Mucosa of stomach (tissue), 1 donor: ENCODE data around the gene TIMP4.

Experiments used
- H3K27me3 ChIP-seq: one replicate; pipeline ENCODE4 v1.7.0; 2013; ENCODE audit warnings: mild to moderate bottlenecking, low read length; ENCODE audit not compliant: control insufficient read depth, insufficient read depth
- H3K36me3 ChIP-seq: one replicate; pipeline ENCODE4 v1.7.0; 2013; ENCODE audit warnings: low read length; ENCODE audit not compliant: control insufficient read depth, insufficient read depth
- H3K4me1 ChIP-seq: one replicate; pipeline ENCODE4 v1.7.0; 2013; ENCODE audit warnings: mild to moderate bottlenecking, low read length; ENCODE audit not compliant: control insufficient read depth, insufficient read depth
- H3K4me3 ChIP-seq: one replicate; pipeline ENCODE4 v1.7.0; 2013; ENCODE audit warnings: low read length
- H3K9ac ChIP-seq: one replicate; pipeline ENCODE4 v1.7.0; 2013; ENCODE audit warnings: mild to moderate bottlenecking, low read length, moderate library complexity
- H3K9me3 ChIP-seq: one replicate; pipeline ENCODE4 v1.7.0; 2013; ENCODE audit warnings: mild to moderate bottlenecking, low read length, moderate library complexity; ENCODE audit not compliant: control insufficient read depth
- donor health status: Pancreatic carcinoma.

The TIMP4 gene

DNA sequence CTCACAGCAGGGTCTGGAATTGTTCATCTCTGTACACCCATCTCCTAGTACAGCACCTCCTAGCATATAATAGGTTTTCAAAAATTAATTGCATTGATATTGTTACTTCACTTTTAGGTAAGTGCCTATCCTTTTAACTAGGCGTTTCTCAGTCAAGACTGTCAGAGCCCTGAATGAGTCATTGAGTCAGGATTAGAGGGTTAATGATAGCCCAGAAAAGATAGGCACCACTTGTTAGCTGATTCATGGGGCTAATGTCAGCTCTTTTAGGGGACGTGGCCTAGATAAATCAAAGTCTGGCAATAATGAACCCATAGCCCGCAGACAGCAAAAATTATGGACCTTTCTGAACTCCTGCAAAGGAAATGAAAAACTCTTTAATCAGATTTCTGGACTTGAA is 42.9 kb downstream of the TIMP4 start:
- Histone ChIP-seq H3K27me3 (no peaks in the 10 kb centered on the region), H3K4me3 (no peak overlapping the region), H3K9me3 (no peaks in the 10 kb centered on the region), H3K9ac (no peak overlapping the region), H3K4me1 (no peaks in the 10 kb centered on the region), H3K36me3 (no peaks in the 10 kb centered on the region)

DNA sequence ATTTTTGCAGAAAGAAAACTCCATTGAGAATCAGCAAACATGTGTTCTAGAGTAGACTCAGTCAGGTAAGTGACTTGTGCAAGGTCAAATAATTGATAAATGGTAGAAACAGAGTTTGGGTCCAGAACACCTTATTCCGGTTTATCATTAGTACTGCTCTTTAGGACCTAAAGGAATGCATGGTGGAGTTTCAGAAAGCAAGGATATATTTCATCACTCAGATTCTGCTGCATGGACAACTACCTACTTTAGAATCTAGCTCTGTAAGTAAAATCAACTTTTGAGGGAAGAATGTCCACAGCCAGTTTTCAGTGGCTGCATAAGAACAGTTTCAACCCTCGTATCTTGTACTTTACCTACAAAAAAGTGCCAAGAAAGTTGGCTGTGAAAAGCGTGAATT is 43.6 kb downstream of the TIMP4 start:
- Histone ChIP-seq H3K9ac (no peak overlapping the region), H3K9me3 (no peaks in the 10 kb centered on the region), H3K4me1 (no peaks in the 10 kb centered on the region), H3K27me3 (no peaks in the 10 kb centered on the region), H3K36me3 (no peaks in the 10 kb centered on the region), H3K4me3 (no peak overlapping the region)

DNA sequence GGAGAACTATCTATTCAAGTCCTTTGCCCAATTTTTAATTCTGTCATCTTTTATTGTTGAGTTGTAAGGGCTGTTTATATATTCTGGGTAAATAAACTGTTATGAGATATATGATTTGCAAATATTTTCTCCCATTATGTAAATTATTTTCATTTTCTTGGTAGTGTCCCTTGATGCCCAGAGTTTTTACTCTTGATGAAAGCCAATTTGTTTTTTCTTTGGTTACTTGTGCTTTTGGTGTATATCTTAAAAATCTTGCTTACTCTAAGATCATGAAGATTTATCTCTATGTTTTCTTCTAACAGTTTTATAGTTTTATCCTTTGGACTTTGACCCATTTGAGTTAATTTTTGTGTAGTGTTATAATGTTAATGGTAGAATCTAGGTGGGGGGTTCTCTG is 44.5 kb downstream of the TIMP4 start:
- Histone ChIP-seq H3K9ac (no peak overlapping the region), H3K36me3 (no peaks in the 10 kb centered on the region), H3K9me3 (no peaks in the 10 kb centered on the region)

DNA sequence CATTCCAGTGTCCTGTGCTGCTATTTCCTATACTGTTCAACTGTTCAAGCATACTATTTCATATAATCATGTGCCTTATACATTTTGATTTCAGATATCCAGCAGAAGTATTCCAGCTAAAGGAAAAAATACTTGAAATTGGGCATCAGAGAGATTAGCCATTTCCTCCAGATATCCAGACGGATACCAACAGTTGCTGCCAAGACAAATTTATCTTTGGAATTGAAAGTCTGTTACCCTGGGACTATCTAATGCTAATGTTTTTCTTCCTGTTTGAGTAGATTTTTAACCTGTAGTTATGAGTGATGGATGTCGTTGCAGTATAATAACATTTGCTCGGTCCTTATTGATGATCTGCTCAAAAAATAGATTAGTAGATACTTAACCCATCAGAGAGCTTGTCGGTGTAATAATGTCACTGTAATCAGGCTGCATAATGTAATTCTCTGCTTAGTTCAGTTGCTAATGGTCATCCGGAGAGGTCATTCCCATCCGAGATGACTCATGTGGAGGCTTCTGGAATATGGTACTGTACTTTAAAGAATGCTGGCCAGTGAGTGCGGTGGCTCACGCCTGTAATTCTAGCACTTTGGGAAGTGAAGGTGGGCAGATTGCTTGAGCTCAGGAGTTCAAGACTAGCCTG is 51.5 kb downstream of the TIMP4 start:
- Histone ChIP-seq H3K9me3 (no peaks in the 10 kb centered on the region), H3K9ac (no peak overlapping the region), H3K36me3 (no peaks in the 10 kb centered on the region), H3K27me3 (no peaks in the 10 kb centered on the region), H3K4me3 (no peak overlapping the region), H3K4me1 (no peaks in the 10 kb centered on the region)

More for the DNA sequence above, 44.5 kb downstream of the TIMP4 start:
- Histone ChIP-seq H3K4me3 (no peak overlapping the region), H3K4me1 (no peaks in the 10 kb centered on the region), H3K27me3 (no peaks in the 10 kb centered on the region)
